GM12873 (cell line): ENCODE data around the gene IMP4.

ENCODE experiments used
- CTCF ChIP-seq: IDR thresholded peaks from 2 replicates; pipeline ENCODE4 v1.5.1; 2012; ENCODE audit warnings: low read depth, mild to moderate bottlenecking, moderate library complexity, low read length, control low read depth; ENCODE audit not compliant: insufficient read depth; ENCODE audit errors: missing control alignments

Gene IMP4

GRCh38 chr2:130378898-130379214, 36.2 kb downstream of the IMP4 start:
- no peak for TF ChIP-seq CTCF

- no peak for TF ChIP-seq CTCF
Observed at GRCh38 chr2:130380096-130380934, 37.6 kb downstream of the IMP4 start.

- no peak for TF ChIP-seq CTCF
Observed at GRCh38 chr2:130381145-130381544, 38.4 kb downstream of the IMP4 start.

GRCh38 chr2:130381619-130382018, 38.9 kb downstream of the IMP4 start:
- no peak for TF ChIP-seq CTCF

- no peak for TF ChIP-seq CTCF
Observed at GRCh38 chr2:130382313-130382917, 39.7 kb downstream of the IMP4 start.

GRCh38 chr2:130385709-130386108, 43.0 kb downstream of the IMP4 start:
- TF ChIP-seq CTCF, result no peak

- no peak for TF ChIP-seq CTCF
Observed at GRCh38 chr2:130387071-130387400, 44.3 kb downstream of the IMP4 start.
